ENCODE data around the gene NANOS2. TPM values are rescaled to one million over a fixed set of nuclear protein-coding genes. Genes with fewer than 3 reads are reported as not detected.

NANOS2 gene
- total RNA-seq, 1 donor from 2014 or later = not detected

DNA sequence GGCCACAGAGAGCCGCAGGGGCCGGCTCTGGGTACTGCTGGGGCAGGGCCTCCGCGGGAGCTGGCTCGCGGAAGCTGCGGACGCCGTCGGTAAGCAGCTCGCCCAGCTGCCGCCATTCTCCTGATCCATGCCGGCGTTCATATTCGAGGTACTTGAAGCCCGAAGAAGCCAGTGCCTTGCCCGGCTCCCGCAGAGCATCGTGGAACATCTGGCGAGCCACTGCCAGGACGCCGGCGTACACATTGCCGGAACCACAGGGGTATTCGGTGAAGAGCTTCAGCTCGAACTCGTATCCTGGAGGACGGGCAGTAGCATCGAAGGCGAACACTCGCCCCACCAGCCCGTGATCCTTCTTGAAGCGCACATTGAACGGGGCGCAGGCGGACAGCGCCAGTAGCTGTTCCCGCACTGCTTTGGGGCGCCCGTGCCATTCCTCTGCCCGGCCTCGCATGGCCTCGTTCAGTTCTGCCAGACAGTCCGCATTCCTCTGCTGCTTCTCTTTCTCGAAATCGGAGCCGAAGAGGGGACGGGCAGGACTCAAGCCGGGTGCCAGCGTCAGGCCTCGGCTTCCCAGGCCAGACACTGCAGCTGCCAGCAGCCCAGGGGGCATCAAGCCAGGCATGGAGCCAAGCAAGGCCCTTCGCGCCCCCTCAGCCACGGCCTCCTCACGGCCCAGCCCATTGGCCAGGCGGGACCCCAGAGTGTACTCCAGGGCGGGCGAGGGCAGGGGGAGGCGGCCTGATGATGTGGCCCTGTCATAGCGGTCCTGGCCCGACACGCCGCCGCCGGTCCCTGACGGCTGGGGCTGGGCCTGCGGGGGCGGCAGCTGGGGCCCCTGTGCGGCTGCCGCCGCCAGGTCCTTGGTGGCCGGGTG is 29.7 kb downstream of the NANOS2 start:
- Mint-ChIP-seq H3K4me3 (peak overlapping the region; percentile 59), H3K27ac (no peak overlapping the region), H3K4me1 (peaks cover 25% of the 10 kb centered on the region), H3K36me3 (peaks cover 3% of the 10 kb centered on the region), H3K27me3 (ENCODE audit: low read depth) (no peaks in the 10 kb centered on the region), H3K9me3 (no peaks in the 10 kb centered on the region)
- TF ChIP-seq, protein P1, sequence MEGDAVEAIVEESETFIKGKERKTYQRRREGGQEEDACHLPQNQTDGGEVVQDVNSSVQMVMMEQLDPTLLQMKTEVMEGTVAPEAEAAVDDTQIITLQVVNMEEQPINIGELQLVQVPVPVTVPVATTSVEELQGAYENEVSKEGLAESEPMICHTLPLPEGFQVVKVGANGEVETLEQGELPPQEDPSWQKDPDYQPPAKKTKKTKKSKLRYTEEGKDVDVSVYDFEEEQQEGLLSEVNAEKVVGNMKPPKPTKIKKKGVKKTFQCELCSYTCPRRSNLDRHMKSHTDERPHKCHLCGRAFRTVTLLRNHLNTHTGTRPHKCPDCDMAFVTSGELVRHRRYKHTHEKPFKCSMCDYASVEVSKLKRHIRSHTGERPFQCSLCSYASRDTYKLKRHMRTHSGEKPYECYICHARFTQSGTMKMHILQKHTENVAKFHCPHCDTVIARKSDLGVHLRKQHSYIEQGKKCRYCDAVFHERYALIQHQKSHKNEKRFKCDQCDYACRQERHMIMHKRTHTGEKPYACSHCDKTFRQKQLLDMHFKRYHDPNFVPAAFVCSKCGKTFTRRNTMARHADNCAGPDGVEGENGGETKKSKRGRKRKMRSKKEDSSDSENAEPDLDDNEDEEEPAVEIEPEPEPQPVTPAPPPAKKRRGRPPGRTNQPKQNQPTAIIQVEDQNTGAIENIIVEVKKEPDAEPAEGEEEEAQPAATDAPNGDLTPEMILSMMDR (IDR thresholded peaks at IDR 0.05; ENCODE audit: unreplicated experiment) = no peak
- DNase-seq (ENCODE audit: low spot score in 2 of 2, unreplicated experiment in 2 of 2) = no peak

- H3K4me1 Mint-ChIP-seq = peaks cover 25% of the 10 kb centered on the region
- H3K36me3 Mint-ChIP-seq = peaks cover 3% of the 10 kb centered on the region
- no peak overlapping the region for H3K27ac Mint-ChIP-seq
- no peak for DNase-seq (ENCODE audit: low spot score in 2 of 2, unreplicated experiment in 2 of 2)
- H3K9me3 Mint-ChIP-seq = no peaks in the 10 kb centered on the region
- peak overlapping the region; percentile 71 for H3K4me3 Mint-ChIP-seq
- no peaks in the 10 kb centered on the region for H3K27me3 Mint-ChIP-seq (ENCODE audit: low read depth)
- TF ChIP-seq, protein P1 (IDR thresholded peaks at IDR 0.05; ENCODE audit: unreplicated experiment) = no peak
Measured at GRCh38 chr19:45883881-45884681, 30.5 kb downstream of the NANOS2 start.

DNA sequence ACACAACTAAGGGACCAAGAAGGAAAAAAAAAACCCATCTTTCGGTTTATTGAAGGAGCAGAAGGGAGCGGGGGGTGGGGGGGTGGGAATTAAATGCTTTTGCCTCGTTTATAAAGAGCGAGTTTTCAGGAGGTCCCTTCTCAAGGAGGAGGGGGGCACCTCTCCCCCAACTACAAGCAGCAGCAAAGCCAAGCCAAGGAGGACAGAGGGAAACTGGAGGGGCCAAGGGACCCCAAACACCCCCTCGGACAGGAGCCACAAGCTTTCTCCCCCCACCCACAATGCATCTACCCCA is 31.0 kb downstream of the NANOS2 start:
- Mint-ChIP-seq H3K4me3 (peak overlapping the region; percentile 71), H3K4me1 (peaks cover 25% of the 10 kb centered on the region), H3K36me3 (peaks cover 3% of the 10 kb centered on the region), H3K27ac (peak overlapping the region; percentile 49), H3K27me3 (ENCODE audit: low read depth) (no peaks in the 10 kb centered on the region), H3K9me3 (no peaks in the 10 kb centered on the region)
- TF ChIP-seq, protein P1 (IDR thresholded peaks at IDR 0.05; ENCODE audit: unreplicated experiment) = no peak
- DNase-seq (ENCODE audit: low spot score in 2 of 2, unreplicated experiment in 2 of 2) = no peak

DNA sequence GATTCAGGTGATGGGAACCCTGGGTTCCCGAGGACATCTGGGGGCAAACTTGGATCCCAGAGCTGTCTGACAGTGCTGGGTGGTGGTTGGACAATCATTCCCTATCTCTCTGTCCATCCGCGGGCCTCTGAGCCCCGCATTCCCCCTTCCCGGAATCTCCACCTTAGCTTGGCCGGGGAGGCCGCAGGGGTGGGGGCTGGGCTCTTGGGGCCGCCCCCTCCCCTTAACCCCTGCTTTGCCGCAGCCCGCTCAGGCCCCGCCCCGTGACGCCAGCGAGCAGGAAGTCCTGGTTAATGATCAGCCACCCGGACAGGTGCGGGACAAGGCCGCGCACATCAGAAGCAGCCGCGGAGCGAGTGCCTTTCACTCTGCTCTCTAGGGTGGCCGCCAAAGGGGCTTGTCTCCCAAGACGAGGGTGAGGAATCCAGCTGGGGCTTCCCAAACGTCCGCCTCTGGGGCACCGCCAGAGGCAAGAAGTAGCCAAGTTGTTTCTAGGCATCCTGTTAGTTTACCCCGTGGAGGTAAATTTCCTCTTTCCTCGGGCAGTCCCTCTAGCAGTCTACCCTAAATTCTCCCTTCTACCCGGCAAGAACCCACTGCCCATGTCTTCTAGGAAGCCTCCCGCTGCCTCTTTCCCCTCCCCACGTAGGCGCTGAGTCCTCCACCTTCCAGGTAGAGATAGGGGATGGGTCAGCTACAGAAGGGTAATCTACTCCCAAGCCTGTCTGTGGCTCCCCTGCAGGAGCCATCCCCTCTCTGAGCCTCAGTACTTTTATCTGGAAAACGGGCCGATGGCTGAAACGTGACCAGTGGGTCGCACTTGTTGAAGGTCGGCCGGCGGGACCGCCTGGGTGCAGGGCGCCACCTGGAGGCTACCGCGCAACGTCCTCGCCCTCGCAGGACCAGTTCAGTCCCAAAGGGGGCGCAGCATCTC is 31.7 kb downstream of the NANOS2 start:
- H3K4me1 Mint-ChIP-seq = peaks cover 25% of the 10 kb centered on the region
- DNase-seq (ENCODE audit: low spot score in 2 of 2, unreplicated experiment in 2 of 2) = peak in 1 of 2 experiments; percentile 85
- peaks cover 3% of the 10 kb centered on the region for H3K36me3 Mint-ChIP-seq

More for the DNA sequence above, 31.7 kb downstream of the NANOS2 start:
- TF ChIP-seq, protein P1 (IDR thresholded peaks at IDR 0.05; ENCODE audit: unreplicated experiment) = peak; percentile 78
- H3K9me3 Mint-ChIP-seq = no peaks in the 10 kb centered on the region
- H3K27ac Mint-ChIP-seq = peak overlapping the region; percentile 49
- H3K4me3 Mint-ChIP-seq = peak overlapping the region; percentile 71
- no peaks in the 10 kb centered on the region for H3K27me3 Mint-ChIP-seq (ENCODE audit: low read depth)

All from mesothelial cell of epicardium (in vitro differentiated cells).